Measurements from ENCODE around the gene TMEM250.

TMEM250 gene

GRCh38 chr9:136142859-136143214 lies 24.2 kb upstream of the TMEM250 start:
- FAIRE-seq (no peak), DNase-seq (ENCODE audit: insufficient read length, low spot score) (no peak)
- TF ChIP-seq POLR2A (IDR thresholded peaks at IDR 0.05; ENCODE audit: low read depth, low read length): no peak

GRCh38 chr9:136142414-136142796 lies 23.7 kb upstream of the TMEM250 start:
- DNase-seq (ENCODE audit: insufficient read length, low spot score) (no peak), FAIRE-seq (no peak)
- no peak for TF ChIP-seq POLR2A (IDR thresholded peaks at IDR 0.05; ENCODE audit: low read depth, low read length)

GRCh38 chr9:136141682-136142413 lies 23.2 kb upstream of the TMEM250 start:
- no peak for FAIRE-seq
- no peak for TF ChIP-seq POLR2A (IDR thresholded peaks at IDR 0.05; ENCODE audit: low read depth, low read length)
- DNase-seq (ENCODE audit: insufficient read length, low spot score): no peak

- FAIRE-seq: no peak
- no peak for TF ChIP-seq POLR2A (IDR thresholded peaks at IDR 0.05; ENCODE audit: low read depth, low read length)
- no peak for DNase-seq (ENCODE audit: insufficient read length, low spot score)
These were observed 22.3 kb upstream of the TMEM250 start for GRCh38 chr9:136140966-136141365.

- TF ChIP-seq POLR2A (IDR thresholded peaks at IDR 0.05; ENCODE audit: low read depth, low read length): no peak
- DNase-seq (ENCODE audit: insufficient read length, low spot score) (no peak), FAIRE-seq (no peak)
These were observed 21.4 kb upstream of the TMEM250 start for GRCh38 chr9:136140046-136140445.

GRCh38 chr9:136138566-136138965 lies 19.9 kb upstream of the TMEM250 start:
- DNase-seq (ENCODE audit: insufficient read length, low spot score) (peak; percentile 67), FAIRE-seq (no peak)
- TF ChIP-seq POLR2A (IDR thresholded peaks at IDR 0.05; ENCODE audit: low read depth, low read length): no peak

GRCh38 chr9:136137321-136138265 lies 18.9 kb upstream of the TMEM250 start:
- TF ChIP-seq POLR2A (IDR thresholded peaks at IDR 0.05; ENCODE audit: low read depth, low read length): no peak
- DNase-seq (ENCODE audit: insufficient read length, low spot score) (peak; percentile 68), FAIRE-seq (no peak)

- DNase-seq (ENCODE audit: insufficient read length, low spot score) (no peak), FAIRE-seq (no peak)
- no peak for TF ChIP-seq POLR2A (IDR thresholded peaks at IDR 0.05; ENCODE audit: low read depth, low read length)
These were observed 17.7 kb upstream of the TMEM250 start for GRCh38 chr9:136136127-136136925.

- peak; percentile 59 for DNase-seq (ENCODE audit: insufficient read length, low spot score)
- no peak for TF ChIP-seq POLR2A (IDR thresholded peaks at IDR 0.05; ENCODE audit: low read depth, low read length)
- FAIRE-seq: no peak
These were observed 16.9 kb upstream of the TMEM250 start for GRCh38 chr9:136135326-136136126.

- no peak for TF ChIP-seq POLR2A (IDR thresholded peaks at IDR 0.05; ENCODE audit: low read depth, low read length)
- FAIRE-seq (no peak), DNase-seq (ENCODE audit: insufficient read length, low spot score) (no peak)
These were observed 15.3 kb upstream of the TMEM250 start for GRCh38 chr9:136133959-136134484.

- TF ChIP-seq POLR2A (IDR thresholded peaks at IDR 0.05; ENCODE audit: low read depth, low read length): no peak
- DNase-seq (ENCODE audit: insufficient read length, low spot score) (no peak), FAIRE-seq (no peak)
These were observed 14.7 kb upstream of the TMEM250 start for GRCh38 chr9:136133191-136133958.

- DNase-seq (ENCODE audit: insufficient read length, low spot score) (no peak), FAIRE-seq (no peak)
- TF ChIP-seq POLR2A (IDR thresholded peaks at IDR 0.05; ENCODE audit: low read depth, low read length): no peak
These were observed 13.9 kb upstream of the TMEM250 start for GRCh38 chr9:136132512-136133050.

All from H54 (cell line).